ENCODE data around the gene JPH3. TPM values are rescaled to one million over a fixed set of nuclear protein-coding genes. Genes with fewer than 3 reads are reported as not detected.

Gene JPH3
- total and polyA plus RNA-seq, 12 donors, result 0.06 to 0.79 (median 0.10) TPM; not detected in 6

GRCh38 chr16:87627542-87628245, 25.4 kb downstream of the JPH3 start:
- intact Hi-C loops (cut with DNase I), result no loop called here
- 59 to 62% methylated on average over 14 of the region's 14 CpGs for WGBS, 2 donors
- no peaks in the 10 kb centered on the region for H3K4me1 ChIP-seq
- no peak overlapping the region for H3K4me3 ChIP-seq
- H3K36me3 ChIP-seq, result no peaks in the 10 kb centered on the region
- TF ChIP-seq CTCF (IDR thresholded peaks at IDR 0.05), result no peak
- peaks cover 0 to 22% (median 8%) of the 10 kb centered on the region in 11 donors for H3K9me3 ChIP-seq
- ATAC-seq (no peak), DNase-seq (no peak)
- H3K27ac ChIP-seq, result no peak overlapping the region
- H3K27me3 ChIP-seq, result peaks cover 0 to 51% (median 32%) of the 10 kb centered on the region in 7 donors

- intact Hi-C loops (cut with DNase I), result no loop called here
- Histone ChIP-seq H3K36me3 (no peaks in the 10 kb centered on the region), H3K4me3 (no peak overlapping the region), H3K27me3 (peaks cover 0 to 55% (median 29%) of the 10 kb centered on the region in 7 donors), H3K9me3 (peaks cover 0 to 22% (median 8%) of the 10 kb centered on the region in 11 donors), H3K4me1 (no peaks in the 10 kb centered on the region), H3K27ac (no peak overlapping the region)
- DNase-seq, result no peak
- WGBS, 2 donors, result 83 to 87% methylated on average over 25 of the region's 25 CpGs
- TF ChIP-seq CTCF (IDR thresholded peaks at IDR 0.05), result no peak
- no peak for ATAC-seq
Measured at GRCh38 chr16:87628246-87628923, 26.1 kb downstream of the JPH3 start.

- ATAC-seq (no peak), DNase-seq (no peak)
- TF ChIP-seq CTCF (IDR thresholded peaks at IDR 0.05), result no peak
- no peaks in the 10 kb centered on the region for H3K36me3 ChIP-seq
- peaks cover 0 to 22% (median 8%) of the 10 kb centered on the region in 11 donors for H3K9me3 ChIP-seq
- H3K4me3 ChIP-seq, result no peak overlapping the region
- peaks cover 0 to 50% (median 29%) of the 10 kb centered on the region in 7 donors for H3K27me3 ChIP-seq
- no peaks in the 10 kb centered on the region for H3K4me1 ChIP-seq
- WGBS, 2 donors, result 72 to 81% methylated on average over 7 of the region's 7 CpGs
- intact Hi-C loops (cut with DNase I), result no loop called here
- no peak overlapping the region for H3K27ac ChIP-seq
Measured at GRCh38 chr16:87628940-87629339, 26.6 kb downstream of the JPH3 start.

GRCh38 chr16:87631067-87631466, 28.8 kb downstream of the JPH3 start:
- Histone ChIP-seq H3K4me1 (peaks cover 0 to 9% (median 8%) of the 10 kb centered on the region in 9 donors), H3K4me3 (no peak overlapping the region), H3K9me3 (peaks cover 0 to 22% (median 8%) of the 10 kb centered on the region in 11 donors), H3K27ac (no peak overlapping the region), H3K27me3 (peaks cover 0 to 61% (median 39%) of the 10 kb centered on the region in 7 donors), H3K36me3 (no peaks in the 10 kb centered on the region)
- TF ChIP-seq CTCF (IDR thresholded peaks at IDR 0.05), result no peak
- ATAC-seq, result no peak
- DNase-seq, result no peak
- WGBS, 2 donors, result 77 to 83% methylated on average over 2 of the region's 2 CpGs
- intact Hi-C loops (cut with DNase I), result loop anchor here in 6 of 10 donors (10.0 kb wide), 4 partner anchors 206 to 316 kb away; partner anchors contain the start of genes C16orf95 (in 4 of the 6) and MAP1LC3B (in 1 of the 6)

Data from heart right ventricle (tissue), 16 donors.